ENCODE results near the gene LRMDA. TPM values are rescaled to one million over a fixed set of nuclear protein-coding genes. Genes with fewer than 3 reads are reported as not detected.

Gene LRMDA
- polyA plus RNA-seq, 3 donors: 39.8 to 59.6 (median 56.4) TPM

DNA sequence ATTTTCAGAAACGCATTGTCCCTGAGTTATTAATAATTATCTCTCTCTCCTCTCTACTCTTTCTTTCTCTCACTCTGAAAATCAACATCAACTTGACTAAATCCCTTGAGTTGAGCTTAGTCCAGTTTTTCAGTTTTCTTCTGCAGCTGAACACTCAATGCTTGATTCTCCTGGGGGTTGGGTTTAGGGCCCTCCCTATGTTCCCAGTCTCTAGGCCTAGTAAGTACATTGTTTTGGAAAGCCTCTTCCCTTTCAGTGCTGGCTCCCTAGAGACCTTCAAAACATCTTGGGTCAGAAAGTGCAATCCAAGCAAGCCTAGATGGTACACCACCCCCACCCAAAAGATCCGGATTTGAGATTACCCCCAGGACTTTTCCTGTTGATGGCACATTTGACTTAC is 488.5 kb downstream of the LRMDA start:
- H3K27me3 ChIP-seq (ENCODE audit: control insufficient read depth in 2 of 2, insufficient read depth in 2 of 2, low read length in 2 of 2): no peaks in the 10 kb centered on the region
- H3K79me2 ChIP-seq (ENCODE audit: insufficient read depth, low read length): no peaks in the 10 kb centered on the region
- no peak overlapping the region for H2AFZ ChIP-seq (ENCODE audit: insufficient read depth, low read depth, low read length, poor library complexity, severe bottlenecking)
- intact Hi-C loops (cut with micrococcal nuclease): loop anchor here in 1 of 2 donors (10.0 kb wide), 1 partner anchor 515 kb away; the partner anchor contains the start of gene ZNF503
- no CpG with 5 or more reads among the region's 2 CpGs for WGBS (ENCODE audit: insufficient coverage)
- no peak overlapping the region for H3K4me3 Mint-ChIP-seq
- no peak overlapping the region for H3K4me3 ChIP-seq (replicated peaks in 1 of 3; ENCODE audit: low read depth in 2 of 3, low read length in 3 of 3)
- peaks cover 0 to 2% (median 0%) of the 10 kb centered on the region in 3 donors for H3K27me3 Mint-ChIP-seq (ENCODE audit: low read depth in 3 of 3)
- no peak overlapping the region for H3K9ac ChIP-seq (ENCODE audit: insufficient read depth, low read length, poor library complexity, severe bottlenecking)
- no peak overlapping the region for H3K27ac ChIP-seq (ENCODE audit: low read depth in 1 of 2, low read length in 2 of 2)
- DNase-seq: no peak
- no peak overlapping the region for H3K27ac Mint-ChIP-seq
- peaks cover 0 to 12% of the 10 kb centered on the region in 2 donors for H3K36me3 ChIP-seq (replicated peaks in 1 of 2; ENCODE audit: control insufficient read depth in 1 of 2, insufficient read depth in 2 of 2, low read length in 2 of 2)
- H3K9me3 ChIP-seq (replicated peaks in 1 of 2; ENCODE audit: control insufficient read depth in 1 of 2, insufficient read depth in 1 of 2, low read length in 2 of 2): no peaks in the 10 kb centered on the region
- H3K36me3 Mint-ChIP-seq: peaks cover 6 to 23% of the 10 kb centered on the region in 2 donors
- peaks cover 6% of the 10 kb centered on the region for H4K20me1 ChIP-seq (ENCODE audit: insufficient read depth, low read length)
- peaks cover 0 to 2% (median 0%) of the 10 kb centered on the region in 7 donors for H3K9me3 Mint-ChIP-seq
- TF ChIP-seq, protein P1, sequence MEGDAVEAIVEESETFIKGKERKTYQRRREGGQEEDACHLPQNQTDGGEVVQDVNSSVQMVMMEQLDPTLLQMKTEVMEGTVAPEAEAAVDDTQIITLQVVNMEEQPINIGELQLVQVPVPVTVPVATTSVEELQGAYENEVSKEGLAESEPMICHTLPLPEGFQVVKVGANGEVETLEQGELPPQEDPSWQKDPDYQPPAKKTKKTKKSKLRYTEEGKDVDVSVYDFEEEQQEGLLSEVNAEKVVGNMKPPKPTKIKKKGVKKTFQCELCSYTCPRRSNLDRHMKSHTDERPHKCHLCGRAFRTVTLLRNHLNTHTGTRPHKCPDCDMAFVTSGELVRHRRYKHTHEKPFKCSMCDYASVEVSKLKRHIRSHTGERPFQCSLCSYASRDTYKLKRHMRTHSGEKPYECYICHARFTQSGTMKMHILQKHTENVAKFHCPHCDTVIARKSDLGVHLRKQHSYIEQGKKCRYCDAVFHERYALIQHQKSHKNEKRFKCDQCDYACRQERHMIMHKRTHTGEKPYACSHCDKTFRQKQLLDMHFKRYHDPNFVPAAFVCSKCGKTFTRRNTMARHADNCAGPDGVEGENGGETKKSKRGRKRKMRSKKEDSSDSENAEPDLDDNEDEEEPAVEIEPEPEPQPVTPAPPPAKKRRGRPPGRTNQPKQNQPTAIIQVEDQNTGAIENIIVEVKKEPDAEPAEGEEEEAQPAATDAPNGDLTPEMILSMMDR (IDR thresholded peaks at IDR 0.05): no peak
- no peaks in the 10 kb centered on the region for H3K4me1 ChIP-seq (ENCODE audit: control insufficient read depth in 1 of 2, insufficient read depth in 2 of 2, low read length in 2 of 2)
- H3K4me2 ChIP-seq (replicated peaks; ENCODE audit: extremely low read depth, low read length, poor library complexity, severe bottlenecking): no peak overlapping the region
- H3K4me1 Mint-ChIP-seq: peaks cover 7% of the 10 kb centered on the region

DNA sequence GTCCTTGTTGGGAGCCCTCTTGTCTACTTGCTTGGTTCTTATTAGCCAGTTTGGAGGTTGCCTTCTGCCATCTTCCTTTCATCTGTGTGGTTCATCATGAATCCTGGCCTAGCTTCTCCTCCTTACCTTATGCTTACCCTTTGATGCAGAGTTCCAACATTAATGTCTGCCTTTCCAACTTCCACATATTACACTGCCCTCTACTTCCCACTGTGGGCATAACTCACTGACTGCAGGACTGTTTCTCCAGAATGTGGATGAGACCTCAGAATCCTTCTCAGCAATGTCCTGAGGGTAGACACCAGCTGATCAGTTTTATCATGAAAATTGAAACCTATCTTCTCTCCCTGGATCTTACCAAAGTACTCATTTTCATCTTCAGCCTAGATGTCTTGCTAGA is 491.0 kb downstream of the LRMDA start:
- no peak overlapping the region for H3K27ac Mint-ChIP-seq
- DNase-seq: no peak
- Histone ChIP-seq H3K9me3 (replicated peaks in 1 of 2; ENCODE audit: control insufficient read depth in 1 of 2, insufficient read depth in 1 of 2, low read length in 2 of 2) (no peaks in the 10 kb centered on the region), H3K4me3 (replicated peaks in 1 of 3; ENCODE audit: low read depth in 2 of 3, low read length in 3 of 3) (no peak overlapping the region), H3K36me3 (replicated peaks in 1 of 2; ENCODE audit: control insufficient read depth in 1 of 2, insufficient read depth in 2 of 2, low read length in 2 of 2) (peaks cover 0 to 8% of the 10 kb centered on the region in 2 donors), H3K27me3 (ENCODE audit: control insufficient read depth in 2 of 2, insufficient read depth in 2 of 2, low read length in 2 of 2) (no peaks in the 10 kb centered on the region), H3K4me2 (replicated peaks; ENCODE audit: extremely low read depth, low read length, poor library complexity, severe bottlenecking) (no peak overlapping the region), H2AFZ (ENCODE audit: insufficient read depth, low read depth, low read length, poor library complexity, severe bottlenecking) (no peak overlapping the region), H3K79me2 (ENCODE audit: insufficient read depth, low read length) (no peaks in the 10 kb centered on the region), H3K4me1 (ENCODE audit: control insufficient read depth in 1 of 2, insufficient read depth in 2 of 2, low read length in 2 of 2) (no peaks in the 10 kb centered on the region), H3K9ac (ENCODE audit: insufficient read depth, low read length, poor library complexity, severe bottlenecking) (no peak overlapping the region), H3K27ac (ENCODE audit: low read depth in 1 of 2, low read length in 2 of 2) (no peak overlapping the region), H4K20me1 (ENCODE audit: insufficient read depth, low read length) (peaks cover 7% of the 10 kb centered on the region)
- H3K4me1 Mint-ChIP-seq: peaks cover 7% of the 10 kb centered on the region
- H3K27me3 Mint-ChIP-seq (ENCODE audit: low read depth in 3 of 3): no peaks in the 10 kb centered on the region
- H3K36me3 Mint-ChIP-seq: peaks cover 8 to 16% of the 10 kb centered on the region in 2 donors
- no peak overlapping the region for H3K4me3 Mint-ChIP-seq
- intact Hi-C loops (cut with micrococcal nuclease): no loop called here
- H3K9me3 Mint-ChIP-seq: peaks cover 0 to under 1% (median 0%) of the 10 kb centered on the region in 7 donors
- TF ChIP-seq, protein P1 (IDR thresholded peaks at IDR 0.05): peak; percentile 16

All from CD14-positive monocyte (primary cell).